ENCODE results near the gene XYLT1.

GRCh38 chr16:17276610-17277009 is 194.2 kb downstream of the XYLT1 start:
- no peak for TF ChIP-seq NFRKB (IDR thresholded peaks at IDR 0.05)
- no peak for TF ChIP-seq FOXA1 (IDR thresholded peaks at IDR 0.05)
- no peak for TF ChIP-seq BHLHE40 (IDR thresholded peaks at IDR 0.05; ENCODE audit: borderline replicate concordance)
- TF ChIP-seq FOXM1 (IDR thresholded peaks at IDR 0.05; ENCODE audit: borderline replicate concordance) = no peak
- no peak for TF ChIP-seq SP1 (IDR thresholded peaks at IDR 0.05)
- no peak for TF ChIP-seq SUZ12 (IDR thresholded peaks at IDR 0.05)
- TF ChIP-seq CTBP1 (IDR thresholded peaks at IDR 0.05; ENCODE audit: borderline replicate concordance) = no peak
- TF ChIP-seq FOXK2 (IDR thresholded peaks at IDR 0.05) = no peak
